Occipital lobe (tissue), 2 donors: Measurements from ENCODE around the gene GPR141. TPM values are rescaled to one million over a fixed set of nuclear protein-coding genes. Genes with fewer than 3 reads are reported as not detected.

Experiments
- DNase-seq: peaks from one replicate; lab custom pipeline; 2025; lab: John Stamatoyannopoulos, UW
- total RNA-seq: library from RNA; depleted of rRNA; stranded (reverse); fragments of >200 nt; gene quantifications from one replicate; pipeline ENCODE4 v1.2.3, GENCODE V29; 2014

Gene GPR141, protein sequence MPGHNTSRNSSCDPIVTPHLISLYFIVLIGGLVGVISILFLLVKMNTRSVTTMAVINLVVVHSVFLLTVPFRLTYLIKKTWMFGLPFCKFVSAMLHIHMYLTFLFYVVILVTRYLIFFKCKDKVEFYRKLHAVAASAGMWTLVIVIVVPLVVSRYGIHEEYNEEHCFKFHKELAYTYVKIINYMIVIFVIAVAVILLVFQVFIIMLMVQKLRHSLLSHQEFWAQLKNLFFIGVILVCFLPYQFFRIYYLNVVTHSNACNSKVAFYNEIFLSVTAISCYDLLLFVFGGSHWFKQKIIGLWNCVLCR
- not detected for total RNA-seq

DNA sequence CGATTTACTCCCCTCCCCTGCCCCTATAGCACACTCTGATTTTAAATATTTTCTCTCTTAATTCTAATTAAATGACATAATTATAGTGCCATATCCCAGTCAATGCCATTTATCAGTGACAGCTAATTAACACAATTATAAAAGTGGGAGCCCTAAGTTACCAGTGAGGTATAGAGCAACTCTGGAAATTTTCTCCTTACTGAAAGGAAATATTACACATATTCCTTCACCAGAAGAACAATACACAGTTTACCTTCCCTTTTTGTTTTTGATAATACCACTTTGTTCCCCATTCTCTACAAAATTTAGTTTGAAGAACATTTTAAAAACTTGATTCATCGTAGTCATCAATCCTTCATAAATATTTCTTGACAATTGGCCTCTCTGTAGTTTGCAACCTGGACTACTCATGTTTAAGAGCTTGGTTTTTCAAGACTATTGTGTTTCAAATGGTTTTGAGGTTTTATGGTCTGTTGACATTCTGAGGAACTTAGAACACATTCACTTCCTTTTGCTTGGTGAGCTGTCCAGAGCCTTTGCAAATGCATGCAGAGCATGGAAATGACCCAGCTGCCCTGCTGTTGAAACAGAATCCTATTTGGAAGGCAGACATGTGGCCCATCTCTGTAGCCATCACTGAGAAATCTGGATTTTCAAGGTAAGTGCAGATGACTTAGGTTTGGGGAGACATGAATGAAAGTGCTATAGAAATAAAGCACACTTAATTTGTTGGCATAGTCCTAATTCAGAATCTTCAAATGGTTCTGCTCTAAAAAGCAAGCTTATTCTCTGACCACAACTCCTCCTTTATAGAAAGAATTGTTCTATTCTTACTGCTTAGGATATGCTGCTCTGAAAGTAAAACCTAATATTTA lies at the start of gene GPR141:
Gene GPR141 (plus strand): TSS at position 521 of the 875 bp plus-strand sequence. CDS start 56,628 bp downstream, outside the sequence.
- DNase-seq: no peak

- no peak for DNase-seq
Measured at GRCh38 chr7:37635346-37635745, 48.2 kb upstream of the GPR141 start.

- DNase-seq: no peak
Measured at GRCh38 chr7:37642028-37642540, 41.5 kb upstream of the GPR141 start.

- no peak for DNase-seq
Measured at GRCh38 chr7:37643876-37644275, 39.7 kb upstream of the GPR141 start.

DNA sequence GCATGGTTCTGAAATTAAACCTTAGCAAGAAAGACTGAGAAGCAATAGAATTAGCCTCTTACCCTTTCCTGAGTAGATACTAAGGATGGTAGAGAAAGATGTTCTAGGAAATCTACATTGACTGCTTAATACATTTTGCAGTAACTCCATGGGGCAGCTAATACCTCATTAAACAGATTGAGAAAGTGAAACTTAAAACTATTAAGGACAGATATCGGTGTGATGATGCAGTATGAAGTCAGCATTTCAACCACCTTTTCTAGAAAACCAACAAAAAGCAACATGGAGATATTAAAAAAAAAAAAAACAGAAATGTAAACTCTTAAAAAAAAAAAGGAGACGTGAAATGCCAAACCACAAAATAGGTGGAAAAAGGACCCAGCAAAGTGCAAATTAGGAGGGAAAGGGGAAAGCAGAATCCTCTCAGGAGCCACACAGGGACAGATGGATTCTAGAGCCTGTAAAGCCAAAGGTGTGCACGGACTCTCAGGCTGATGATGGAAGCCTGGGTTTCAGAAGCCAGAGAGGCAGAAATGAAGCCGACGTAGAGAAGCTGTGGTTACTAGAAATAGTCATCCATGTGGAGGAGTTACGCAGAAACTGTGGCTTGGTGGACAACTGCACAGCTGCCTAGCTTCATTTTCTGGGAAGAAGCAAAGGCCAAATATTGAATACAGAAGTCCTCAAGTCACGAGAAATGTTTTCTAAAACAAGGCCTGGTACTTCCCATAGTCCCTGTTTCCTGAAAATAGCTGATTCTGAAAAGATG lies 38.1 kb upstream of the GPR141 start:
- no peak for DNase-seq

DNA sequence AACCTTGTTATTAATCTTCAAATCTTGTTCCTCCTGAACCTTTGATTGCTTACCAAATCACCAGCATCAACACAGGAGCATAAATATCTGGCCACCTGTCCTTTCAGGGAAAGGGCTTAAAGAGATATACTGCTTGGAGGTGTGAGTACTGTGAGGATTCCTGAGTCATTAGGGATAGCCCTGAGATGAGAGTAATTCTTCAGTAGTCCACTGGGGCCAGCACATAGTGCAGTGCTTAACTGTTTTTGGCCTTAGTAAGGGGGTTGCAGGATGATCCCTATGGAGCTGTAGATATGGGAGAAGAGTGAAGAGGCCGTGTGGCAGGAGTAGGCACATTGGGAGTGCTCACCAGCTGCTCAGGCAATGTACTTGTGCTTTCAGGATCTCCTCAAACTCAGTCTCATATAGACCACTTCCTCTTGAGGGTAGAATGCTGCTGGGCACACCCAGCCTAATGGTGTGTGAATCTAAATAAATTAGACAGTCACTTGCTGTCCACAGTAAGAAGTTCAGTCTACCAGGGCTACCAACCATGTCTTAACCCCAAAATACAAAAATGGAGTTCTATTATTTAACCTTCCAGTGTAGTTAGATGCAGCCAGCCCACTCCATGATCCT lies 26.5 kb upstream of the GPR141 start:
- DNase-seq: no peak

DNA sequence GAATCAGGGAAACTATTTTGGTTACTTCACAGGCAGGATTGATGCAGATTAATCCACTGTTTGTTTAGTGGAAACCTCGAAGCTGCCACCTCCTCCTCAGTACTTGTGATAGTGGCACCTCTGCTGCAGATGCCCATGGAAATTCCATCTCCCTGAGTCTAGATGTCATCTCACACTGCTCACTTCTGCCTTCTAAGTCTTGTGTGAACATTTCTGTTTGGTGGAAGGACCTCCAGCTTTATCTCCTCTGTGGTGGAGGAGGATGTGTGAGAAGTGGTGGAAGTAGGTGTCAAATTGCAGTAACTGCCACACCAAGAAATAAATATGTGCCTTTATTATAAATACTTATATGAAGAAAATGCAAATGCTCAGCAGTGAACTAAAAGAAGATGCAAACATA lies 25.8 kb upstream of the GPR141 start:
- no peak for DNase-seq

DNA sequence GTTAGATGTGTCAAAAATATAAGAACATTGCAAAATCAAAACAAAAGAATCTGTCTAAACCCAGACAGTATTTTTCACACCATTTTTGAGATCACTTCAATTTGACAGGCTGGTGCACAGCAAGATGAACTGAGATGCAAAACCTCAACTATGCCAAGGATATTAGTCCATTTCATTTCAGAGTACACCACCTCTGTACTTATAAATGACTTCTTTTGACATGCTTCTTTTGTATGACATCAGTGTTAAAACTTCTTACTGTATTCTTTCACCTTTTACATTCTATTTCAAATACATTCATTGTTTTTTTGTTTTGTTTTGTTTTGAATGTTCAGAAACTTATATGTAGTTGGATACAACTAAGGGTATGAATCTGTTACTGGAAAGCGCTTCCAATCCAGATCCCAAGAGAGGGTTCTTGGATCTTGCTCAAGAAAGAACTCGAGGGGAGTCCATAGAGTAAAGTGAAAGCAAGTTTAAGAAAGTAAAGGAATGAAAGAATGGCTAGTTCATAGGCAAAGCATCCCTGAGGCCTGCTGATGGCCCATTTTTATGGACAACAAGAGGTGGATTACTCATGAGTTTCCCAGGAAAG lies 23.5 kb upstream of the GPR141 start:
- DNase-seq: no peak

DNA sequence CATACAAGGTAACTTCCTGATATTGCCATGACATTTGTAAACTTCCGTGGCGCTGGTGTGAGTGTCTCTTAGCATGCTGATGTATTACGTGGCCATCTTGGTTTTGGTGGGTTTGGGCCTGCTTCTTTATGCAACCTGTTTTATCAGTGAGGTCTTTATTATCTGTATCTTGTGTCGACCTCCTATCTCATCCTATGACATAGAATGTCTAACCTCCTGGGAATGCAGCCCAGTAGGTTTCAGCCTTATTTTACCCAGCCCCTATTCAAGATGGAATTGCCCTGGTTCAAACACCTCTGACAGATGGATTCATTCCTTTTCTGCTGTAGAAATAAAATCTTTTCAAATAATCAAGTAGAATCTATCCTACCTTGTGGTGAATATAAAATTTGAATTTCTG lies 23.0 kb upstream of the GPR141 start:
- no peak for DNase-seq

- no peak for DNase-seq
Measured at GRCh38 chr7:37663693-37664092, 19.9 kb upstream of the GPR141 start.

GRCh38 chr7:37665352-37666022 lies 18.1 kb upstream of the GPR141 start:
- no peak for DNase-seq

DNA sequence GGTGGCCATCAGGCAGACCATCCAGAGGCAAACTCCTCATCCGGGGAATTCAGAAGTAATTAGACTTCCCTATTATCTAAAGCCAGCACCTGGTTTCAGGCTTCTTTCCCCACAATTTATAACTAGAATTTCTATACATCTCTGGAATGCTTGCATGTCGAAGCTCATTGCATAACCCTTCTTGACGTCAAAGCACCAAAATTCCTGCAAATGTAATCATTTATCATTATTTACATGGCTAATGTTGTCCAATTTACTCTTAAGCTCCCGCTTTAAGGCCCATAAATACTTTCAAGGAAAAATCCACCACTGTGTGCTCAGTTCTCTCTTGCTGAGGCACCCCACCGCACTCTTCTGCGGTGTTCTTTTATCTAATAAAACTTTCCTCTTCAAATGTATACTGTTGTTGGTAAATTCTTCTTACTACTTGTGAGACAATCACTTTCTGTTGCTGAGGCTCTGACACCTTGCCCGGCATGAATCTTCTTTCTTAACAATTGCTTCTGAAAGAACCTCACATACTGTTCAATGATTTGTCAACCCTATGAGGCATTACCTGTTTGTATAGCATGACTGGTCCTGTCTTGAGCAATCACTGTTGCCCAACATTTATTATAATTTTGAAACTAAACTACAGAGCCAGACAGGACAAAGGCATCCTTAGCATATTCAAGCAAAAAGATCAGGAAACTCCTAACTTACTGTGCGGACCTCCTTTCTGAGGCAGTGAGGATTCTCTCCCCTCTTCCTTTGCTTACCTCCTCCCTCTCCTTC lies 17.4 kb upstream of the GPR141 start:
- DNase-seq: no peak

- DNase-seq: no peak
Measured at GRCh38 chr7:37669818-37670217, 13.7 kb upstream of the GPR141 start.

- no peak for DNase-seq
Measured at GRCh38 chr7:37670436-37670835, 13.1 kb upstream of the GPR141 start.

- no peak for DNase-seq
Measured at GRCh38 chr7:37671876-37672275, 11.7 kb upstream of the GPR141 start.

- DNase-seq: no peak
Measured at GRCh38 chr7:37672926-37673325, 10.6 kb upstream of the GPR141 start.

DNA sequence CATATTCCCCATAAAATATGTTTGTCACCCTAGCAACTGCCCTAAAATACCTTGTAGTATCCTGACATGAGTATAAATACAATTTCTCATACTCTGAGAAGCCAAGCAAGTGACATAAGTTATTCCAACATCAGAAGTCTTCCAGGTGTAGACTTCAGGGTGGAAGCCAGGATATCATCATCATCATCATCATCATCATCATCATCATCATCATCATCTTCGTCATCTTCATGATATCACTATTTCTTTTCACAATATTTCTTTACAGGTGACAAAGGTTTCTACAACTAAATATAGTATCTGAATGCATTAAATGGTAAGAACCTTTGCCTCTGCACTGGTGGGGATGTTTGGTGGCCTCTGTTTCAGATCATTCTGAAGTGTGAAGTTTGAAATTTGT lies 10.0 kb upstream of the GPR141 start:
- no peak for DNase-seq

GRCh38 chr7:37674531-37674930 lies 9.0 kb upstream of the GPR141 start:
- no peak for DNase-seq

GRCh38 chr7:37675749-37676148 lies 7.8 kb upstream of the GPR141 start:
- DNase-seq: no peak

GRCh38 chr7:37684927-37685326 lies 1.4 kb downstream of the GPR141 start:
- no peak for DNase-seq
